A673 (cell line): ENCODE data around the gene CUX1.

Experiments
- CTCF ChIP-seq: fragments of 300-800, 200-600 bp; sonication (generic); conservative IDR thresholded peaks from 2 replicates; pipeline ENCODE4 v1.5.1; 2017; ENCODE audit warnings: low read depth, mild to moderate bottlenecking, antibody characterized with exemption, low read length, moderate library complexity, mixed read lengths
- EZH2 ChIP-seq: fragments of 200-600 bp; sonication (generic); IDR thresholded peaks from 2 replicates; pipeline ENCODE4 v1.6.1; 2017; ENCODE audit warnings: borderline replicate concordance, low read depth, mild to moderate bottlenecking, mixed read lengths, antibody characterized with exemption, low read length; ENCODE audit not compliant: poor library complexity, severe bottlenecking

- no peak for TF ChIP-seq CTCF
- no peak for TF ChIP-seq EZH2
These were observed 177.7 kb downstream of the CUX1 start for GRCh38 chr7:101995121-101995520.
